HL-60 (cell line): Measurements from ENCODE around the gene ULBP1.
"Not testable (repeated sequence)": the region's sequence is repeated elsewhere in the genome, so short reads cannot be mapped to it uniquely, and the experiment has no call there.

Experiments
- CTCF ChIP-seq: IDR thresholded peaks from one replicate; pipeline ENCODE4 v1.5.1; 2011; ENCODE audit warnings: low read length, control low read depth, inconsistent platforms; ENCODE audit not compliant: insufficient read depth
- GABPA ChIP-seq: IDR thresholded peaks from 2 replicates; pipeline ENCODE4 v1.6.1; 2012; ENCODE audit warnings: low read depth
- POLR2AphosphoS5 ChIP-seq: IDR thresholded peaks from 2 replicates; pipeline ENCODE4 v1.6.1; 2012; ENCODE audit warnings: low read depth
- REST ChIP-seq: IDR thresholded peaks from 2 replicates; pipeline ENCODE4 v1.6.1; 2012; ENCODE audit warnings: low read depth; ENCODE audit not compliant: insufficient replicate concordance
- SPI1 ChIP-seq: IDR thresholded peaks from 2 replicates; pipeline ENCODE4 v1.6.1; 2012; ENCODE audit warnings: low read depth, mild to moderate bottlenecking, borderline replicate concordance

- TF ChIP-seq REST, CTCF, POLR2AphosphoS5, SPI1, GABPA: not testable (repeated sequence)
Measured at GRCh38 chr6:149968909-149969308, 5.2 kb downstream of the ULBP1 start.
